GM06990 (cell line): ENCODE data around the gene ULK4.

ENCODE experiments used
- DNase-seq: peaks from one replicate; pipeline ENCODE4 v3.0.0-alpha.2; 2011; ENCODE audit not compliant: insufficient read length; ENCODE audit errors: extremely low read depth
- H3K27me3 ChIP-seq: replicated peaks from 2 replicates; pipeline ENCODE4 v1.6.0; 2011; ENCODE audit warnings: low read length; ENCODE audit not compliant: control insufficient read depth, insufficient read depth
- H3K36me3 ChIP-seq: 2 replicates; pipeline ENCODE4 v1.5.1; 2011; ENCODE audit warnings: low read length; ENCODE audit not compliant: control insufficient read depth, insufficient read depth
- H3K4me3 ChIP-seq: replicated peaks from 2 replicates; pipeline ENCODE4 v1.5.1; 2011; ENCODE audit warnings: low read depth, mild to moderate bottlenecking, control low read depth, low read length
- TF ChIP-seq, protein P1 (sequence below): IDR thresholded peaks from 2 replicates; pipeline ENCODE4 v1.5.1; 2011; ENCODE audit warnings: low read length, control low read depth, mild to moderate bottlenecking, inconsistent platforms; ENCODE audit not compliant: insufficient read depth, poor library complexity, severe bottlenecking

The ULK4 gene

DNA sequence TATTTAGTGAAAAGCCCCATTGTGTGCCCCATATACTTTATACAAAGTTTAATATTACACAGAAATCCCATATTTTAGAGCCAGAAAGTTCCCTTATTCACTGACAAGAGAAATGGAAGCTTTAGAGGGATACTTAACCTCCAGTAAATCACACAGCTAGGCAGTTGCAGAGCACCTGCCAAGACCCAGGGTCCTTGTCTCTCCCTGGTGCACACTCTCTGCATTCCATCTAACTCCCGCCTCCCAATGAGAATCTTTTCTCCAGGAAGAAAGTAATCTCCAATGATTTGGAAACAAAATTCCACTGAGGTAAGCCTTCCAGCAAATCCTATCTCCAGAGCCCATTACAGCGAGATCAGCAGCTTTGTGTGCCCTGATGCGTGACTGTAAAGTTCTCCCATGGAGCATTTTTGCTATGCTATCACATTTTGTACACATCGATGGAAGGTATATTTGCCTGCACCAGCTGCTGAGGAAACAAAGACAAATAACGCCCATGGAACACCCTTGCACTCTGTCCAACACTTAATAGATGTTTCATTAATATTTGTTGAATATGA is 41.4 kb downstream of the ULK4 start:
- no peaks in the 10 kb centered on the region for H3K27me3 ChIP-seq
- peaks cover 1% of the 10 kb centered on the region; the same call in 1 of the 2 replicates for H3K36me3 ChIP-seq
- H3K4me3 ChIP-seq: no peak overlapping the region
- TF ChIP-seq, protein P1, sequence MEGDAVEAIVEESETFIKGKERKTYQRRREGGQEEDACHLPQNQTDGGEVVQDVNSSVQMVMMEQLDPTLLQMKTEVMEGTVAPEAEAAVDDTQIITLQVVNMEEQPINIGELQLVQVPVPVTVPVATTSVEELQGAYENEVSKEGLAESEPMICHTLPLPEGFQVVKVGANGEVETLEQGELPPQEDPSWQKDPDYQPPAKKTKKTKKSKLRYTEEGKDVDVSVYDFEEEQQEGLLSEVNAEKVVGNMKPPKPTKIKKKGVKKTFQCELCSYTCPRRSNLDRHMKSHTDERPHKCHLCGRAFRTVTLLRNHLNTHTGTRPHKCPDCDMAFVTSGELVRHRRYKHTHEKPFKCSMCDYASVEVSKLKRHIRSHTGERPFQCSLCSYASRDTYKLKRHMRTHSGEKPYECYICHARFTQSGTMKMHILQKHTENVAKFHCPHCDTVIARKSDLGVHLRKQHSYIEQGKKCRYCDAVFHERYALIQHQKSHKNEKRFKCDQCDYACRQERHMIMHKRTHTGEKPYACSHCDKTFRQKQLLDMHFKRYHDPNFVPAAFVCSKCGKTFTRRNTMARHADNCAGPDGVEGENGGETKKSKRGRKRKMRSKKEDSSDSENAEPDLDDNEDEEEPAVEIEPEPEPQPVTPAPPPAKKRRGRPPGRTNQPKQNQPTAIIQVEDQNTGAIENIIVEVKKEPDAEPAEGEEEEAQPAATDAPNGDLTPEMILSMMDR: no peak
- DNase-seq: no peak

DNA sequence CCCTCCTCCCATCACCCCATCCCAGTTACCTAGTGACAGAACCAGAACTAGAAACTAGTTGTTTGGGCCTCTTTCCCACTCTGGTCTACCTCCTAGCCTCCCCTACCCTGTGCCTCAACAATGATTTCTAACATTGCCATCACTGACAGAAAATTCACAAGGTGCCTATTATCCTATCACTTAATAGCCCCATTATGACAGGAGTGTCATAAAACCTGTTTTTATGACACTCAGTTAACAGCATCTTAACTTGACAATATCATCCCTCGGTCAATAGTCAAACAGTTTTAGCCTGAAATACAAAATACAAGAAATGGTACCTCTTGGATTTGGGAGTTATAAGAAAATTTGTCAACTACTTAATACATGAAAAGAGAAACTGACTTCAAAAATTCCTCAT is 46.5 kb downstream of the ULK4 start:
- no peak for DNase-seq
- TF ChIP-seq, protein P1: no peak
- Histone ChIP-seq H3K36me3 (no peaks in the 10 kb centered on the region), H3K27me3 (no peaks in the 10 kb centered on the region), H3K4me3 (no peak overlapping the region)

DNA sequence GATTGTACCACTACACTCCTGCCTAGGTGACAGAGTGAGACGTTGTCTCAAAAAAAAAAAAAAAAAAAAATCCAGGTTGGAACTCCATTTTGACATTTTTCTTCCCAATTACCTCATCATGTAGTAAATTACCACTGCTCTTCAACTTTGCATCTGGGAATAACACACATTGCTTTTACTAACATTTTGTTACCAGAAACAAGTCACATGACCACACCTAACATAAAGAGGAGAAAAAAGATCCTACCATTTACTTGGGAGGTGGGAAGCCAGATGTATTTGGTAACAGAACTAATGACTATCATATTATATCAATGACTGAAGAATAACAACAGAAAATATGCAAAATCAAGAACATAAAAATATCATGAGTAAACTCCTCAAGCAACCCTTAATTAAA is 49.6 kb downstream of the ULK4 start:
- Histone ChIP-seq H3K4me3 (no peak overlapping the region), H3K27me3 (no peaks in the 10 kb centered on the region), H3K36me3 (no peaks in the 10 kb centered on the region; the same call in 1 of the 2 replicates)
- TF ChIP-seq, protein P1: no peak
- no peak for DNase-seq

DNA sequence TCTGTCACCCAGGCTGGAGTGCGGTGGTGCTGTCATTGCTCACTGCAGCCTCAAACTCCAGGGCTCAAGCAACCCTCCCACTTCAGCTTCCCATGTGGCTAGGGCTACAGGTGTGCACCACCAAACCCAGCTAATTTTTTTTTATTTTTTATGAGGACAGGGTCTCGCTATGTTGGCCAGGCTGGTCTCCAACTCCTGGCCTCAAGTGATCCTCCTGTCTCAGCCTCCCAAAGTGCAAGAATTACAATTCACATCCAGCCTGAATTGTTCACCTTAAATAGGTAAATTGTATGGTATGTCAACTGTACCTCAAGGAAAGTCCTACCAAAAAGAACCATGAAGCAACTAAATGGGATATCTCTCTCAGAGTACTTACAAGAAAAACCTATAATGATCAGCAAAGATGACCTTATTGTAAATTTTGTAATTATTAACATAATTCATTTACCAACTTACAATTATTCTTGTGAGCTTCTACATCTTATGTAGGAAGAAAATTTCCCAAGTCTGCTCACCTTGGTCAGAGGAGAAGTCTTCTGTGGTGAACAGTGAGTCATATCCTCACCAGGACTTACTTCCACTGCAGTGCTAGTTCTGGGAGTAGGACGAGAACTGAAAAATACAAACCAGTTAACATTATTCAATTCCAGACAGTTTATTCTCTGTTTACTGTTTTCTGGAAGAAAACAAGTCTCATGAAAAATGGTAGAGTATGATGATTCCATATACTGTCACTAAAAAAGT is 54.4 kb downstream of the ULK4 start:
- no peak overlapping the region for H3K4me3 ChIP-seq
- no peak for DNase-seq
- no peaks in the 10 kb centered on the region for H3K27me3 ChIP-seq
- no peaks in the 10 kb centered on the region; the same call in 1 of the 2 replicates for H3K36me3 ChIP-seq
- TF ChIP-seq, protein P1: no peak

DNA sequence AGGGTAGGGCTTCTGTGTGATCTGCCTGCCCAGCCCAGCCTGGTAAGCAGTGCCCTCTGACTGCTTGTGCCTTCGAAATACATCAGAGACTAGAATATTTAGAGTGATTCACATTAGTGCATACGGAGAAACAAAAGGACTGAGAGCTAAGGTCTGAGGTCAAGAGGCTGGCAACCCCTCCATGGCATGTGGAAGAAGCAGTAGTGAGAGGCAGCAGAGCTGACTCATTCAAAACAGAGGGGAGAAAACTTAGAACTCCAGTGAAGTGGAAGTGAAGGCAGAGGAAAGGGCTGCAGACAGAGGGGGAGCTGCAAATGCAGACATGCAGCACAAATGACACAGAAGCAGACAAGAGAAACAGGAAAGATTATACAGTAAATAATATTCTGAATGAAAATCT is 61.6 kb downstream of the ULK4 start:
- TF ChIP-seq, protein P1: no peak
- DNase-seq: no peak

More for the DNA sequence above, 61.6 kb downstream of the ULK4 start:
- no peak overlapping the region for H3K4me3 ChIP-seq
- H3K36me3 ChIP-seq: no peaks in the 10 kb centered on the region
- H3K27me3 ChIP-seq: no peaks in the 10 kb centered on the region
